Gastroesophageal sphincter (tissue), 3 donors: ENCODE data around the gene WWTR1.

Experiments
- CTCF ChIP-seq, 4 experiments: fragments of 200-600 bp in 2 of 4; fragments of 450-650 bp in 2 of 4; sonication (generic) in 1 of 4; IDR thresholded peaks; one replicate each; pipeline ENCODE4 v1.5.1; 2017 to 2019; ENCODE audit warnings: antibody characterized with exemption in 4 of 4, mild to moderate bottlenecking in 2 of 4, moderate library complexity in 2 of 4
- EP300 ChIP-seq: sonication (generic); formaldehyde crosslinking; IDR thresholded peaks from one replicate; pipeline ENCODE4 v1.6.1; 2017; ENCODE audit warnings: antibody characterized with exemption, mild to moderate bottlenecking

GRCh38 chr3:149494759-149495580 is 162.9 kb downstream of the WWTR1 start:
- TF ChIP-seq CTCF (IDR thresholded peaks at IDR 0.05) = no peak
- no peak for TF ChIP-seq EP300
